Stomach (tissue), 4 donors: ENCODE results near the gene TMEM141.

Experiments used
- EP300 ChIP-seq: sonication (generic); formaldehyde crosslinking; IDR thresholded peaks from one replicate; pipeline ENCODE4 v1.6.1; 2017; ENCODE audit warnings: antibody characterized with exemption
- POLR2A ChIP-seq, 4 donors: fragments of 450-650 bp; IDR thresholded peaks; one replicate each; pipeline ENCODE4 v1.6.1; 2016; ENCODE audit warnings: antibody characterized with exemption in 4 of 4, control low read depth in 2 of 4, mild to moderate bottlenecking in 1 of 4, moderate library complexity in 1 of 4
- TF ChIP-seq, protein P1 (sequence below), 7 experiments: fragments of 450-650 bp in 4 of 7; fragments of 200-600 bp in 3 of 7; sonication (generic) in 3 of 7; IDR thresholded peaks; one replicate each; pipeline ENCODE4 v1.5.1; 2016 to 2019; ENCODE audit warnings: antibody characterized with exemption in 7 of 7, control low read depth in 2 of 7, mild to moderate bottlenecking in 1 of 7

DNA sequence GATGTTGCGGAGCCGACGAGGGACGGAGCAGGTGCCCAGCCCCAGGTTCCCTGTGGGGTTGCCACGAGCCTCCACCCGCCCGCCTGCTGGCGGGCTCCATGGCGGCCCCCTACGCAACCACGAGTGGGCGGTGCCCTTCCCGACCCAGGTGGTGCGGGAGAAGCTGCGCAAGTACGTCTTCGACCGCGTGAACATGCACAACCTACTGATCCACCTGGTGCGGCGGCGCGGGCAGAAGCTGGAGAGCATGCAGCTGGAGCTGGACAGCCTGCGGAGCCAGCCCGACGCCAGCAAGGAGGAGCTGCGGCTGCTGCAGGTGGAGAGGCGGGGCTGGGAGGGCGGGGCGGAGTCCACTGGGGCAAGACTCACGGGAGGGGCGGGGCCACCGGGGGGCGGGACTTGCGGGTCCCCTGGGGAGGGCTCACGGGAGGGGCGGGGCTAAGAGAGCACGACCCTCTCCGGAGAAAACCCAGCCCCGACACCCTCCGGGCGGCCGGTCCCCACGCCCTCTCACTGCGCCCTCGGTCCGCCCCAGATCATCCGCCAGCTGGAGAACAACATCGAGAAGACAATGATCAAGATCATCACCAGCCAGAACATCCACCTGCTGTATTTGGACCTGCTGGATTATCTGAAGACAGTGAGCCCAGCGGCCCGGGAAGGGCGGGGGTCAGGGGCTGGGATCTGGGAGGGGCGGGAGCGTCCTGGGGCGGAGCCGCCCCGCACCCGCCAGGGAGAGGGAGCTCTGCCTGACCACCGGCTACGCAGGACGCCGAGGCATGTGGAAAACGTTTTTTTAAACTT, 8.9 kb downstream of the TMEM141 start:
- no peak for TF ChIP-seq POLR2A (IDR thresholded peaks at IDR 0.05)
- TF ChIP-seq, protein P1, sequence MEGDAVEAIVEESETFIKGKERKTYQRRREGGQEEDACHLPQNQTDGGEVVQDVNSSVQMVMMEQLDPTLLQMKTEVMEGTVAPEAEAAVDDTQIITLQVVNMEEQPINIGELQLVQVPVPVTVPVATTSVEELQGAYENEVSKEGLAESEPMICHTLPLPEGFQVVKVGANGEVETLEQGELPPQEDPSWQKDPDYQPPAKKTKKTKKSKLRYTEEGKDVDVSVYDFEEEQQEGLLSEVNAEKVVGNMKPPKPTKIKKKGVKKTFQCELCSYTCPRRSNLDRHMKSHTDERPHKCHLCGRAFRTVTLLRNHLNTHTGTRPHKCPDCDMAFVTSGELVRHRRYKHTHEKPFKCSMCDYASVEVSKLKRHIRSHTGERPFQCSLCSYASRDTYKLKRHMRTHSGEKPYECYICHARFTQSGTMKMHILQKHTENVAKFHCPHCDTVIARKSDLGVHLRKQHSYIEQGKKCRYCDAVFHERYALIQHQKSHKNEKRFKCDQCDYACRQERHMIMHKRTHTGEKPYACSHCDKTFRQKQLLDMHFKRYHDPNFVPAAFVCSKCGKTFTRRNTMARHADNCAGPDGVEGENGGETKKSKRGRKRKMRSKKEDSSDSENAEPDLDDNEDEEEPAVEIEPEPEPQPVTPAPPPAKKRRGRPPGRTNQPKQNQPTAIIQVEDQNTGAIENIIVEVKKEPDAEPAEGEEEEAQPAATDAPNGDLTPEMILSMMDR (IDR thresholded peaks at IDR 0.05), result no peak
- no peak for TF ChIP-seq EP300
